HG03354 (cell line): ENCODE measurements around the gene PML.

Source experiments
- ATAC-seq: cut with Tn5 transposase; IDR thresholded peaks from one replicate; pipeline ENCODE4 v1.9.1; 2021; ENCODE audit warnings: mild to moderate bottlenecking; ENCODE audit not compliant: unreplicated experiment, poor library complexity, severe bottlenecking

PML gene

GRCh38 chr15:73983211-73983727, 11.2 kb upstream of the PML start:
- ATAC-seq: no peak

GRCh38 chr15:73983773-73984172, 10.7 kb upstream of the PML start:
- ATAC-seq: no peak

GRCh38 chr15:73984208-73984979, 10.1 kb upstream of the PML start:
- ATAC-seq: no peak

- ATAC-seq: no peak
These were observed 9.2 kb upstream of the PML start for GRCh38 chr15:73985101-73985873.

GRCh38 chr15:73986055-73986775, 8.3 kb upstream of the PML start:
- ATAC-seq: no peak

GRCh38 chr15:73986776-73987056, 7.8 kb upstream of the PML start:
- no peak for ATAC-seq

GRCh38 chr15:73987250-73987649, 7.3 kb upstream of the PML start:
- no peak for ATAC-seq

- ATAC-seq: no peak
These were observed 6.7 kb upstream of the PML start for GRCh38 chr15:73987681-73988444.

- ATAC-seq: no peak
These were observed 6.0 kb upstream of the PML start for GRCh38 chr15:73988445-73988969.

GRCh38 chr15:73989001-73989798, 5.3 kb upstream of the PML start:
- no peak for ATAC-seq

- ATAC-seq: no peak
These were observed 4.1 kb upstream of the PML start for GRCh38 chr15:73990250-73991005.

- no peak for ATAC-seq
These were observed 3.3 kb upstream of the PML start for GRCh38 chr15:73991260-73991659.

GRCh38 chr15:73991726-73992593, 2.6 kb upstream of the PML start, which contains the start of gene STOML1:
TSS of gene STOML1 (minus strand) at chr15:73992295. CDS start at chr15:73992223, 72 bp downstream.
- ATAC-seq: peak; percentile 73

GRCh38 chr15:73992594-73992898, 2.0 kb upstream of the PML start:
- no peak for ATAC-seq

GRCh38 chr15:73993211-73993994, 1.1 kb upstream of the PML start:
- ATAC-seq: no peak

GRCh38 chr15:73994912-73995622, 551 bp downstream of the PML start:
- ATAC-seq: no peak
